Amniotic stem cell (primary cell): ENCODE measurements around the gene KCTD15.

Experiments used
- DNase-seq: peaks from one replicate; lab custom pipeline; 2025; lab: John Stamatoyannopoulos, UW

Gene KCTD15

DNA sequence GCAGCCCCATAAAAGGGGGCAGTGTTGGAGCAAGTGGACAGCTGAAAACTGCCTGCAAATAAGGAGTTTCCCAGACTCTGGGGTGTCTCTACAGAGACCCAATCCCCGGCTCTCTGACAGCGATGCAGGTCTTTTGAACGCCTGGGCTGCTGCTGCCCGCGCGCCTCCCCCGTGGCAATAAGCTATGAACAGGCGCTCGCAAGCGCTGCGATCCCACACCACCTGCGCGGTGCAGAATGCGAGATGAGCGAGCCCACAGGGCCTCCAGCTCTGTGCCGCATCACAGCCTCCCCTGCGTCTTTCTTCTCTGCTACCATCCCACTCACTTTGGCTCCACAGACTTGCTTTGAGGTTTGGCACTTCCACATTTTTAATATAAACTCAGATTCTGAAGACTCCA lies 62.3 kb downstream of the KCTD15 start:
- DNase-seq: no peak

DNA sequence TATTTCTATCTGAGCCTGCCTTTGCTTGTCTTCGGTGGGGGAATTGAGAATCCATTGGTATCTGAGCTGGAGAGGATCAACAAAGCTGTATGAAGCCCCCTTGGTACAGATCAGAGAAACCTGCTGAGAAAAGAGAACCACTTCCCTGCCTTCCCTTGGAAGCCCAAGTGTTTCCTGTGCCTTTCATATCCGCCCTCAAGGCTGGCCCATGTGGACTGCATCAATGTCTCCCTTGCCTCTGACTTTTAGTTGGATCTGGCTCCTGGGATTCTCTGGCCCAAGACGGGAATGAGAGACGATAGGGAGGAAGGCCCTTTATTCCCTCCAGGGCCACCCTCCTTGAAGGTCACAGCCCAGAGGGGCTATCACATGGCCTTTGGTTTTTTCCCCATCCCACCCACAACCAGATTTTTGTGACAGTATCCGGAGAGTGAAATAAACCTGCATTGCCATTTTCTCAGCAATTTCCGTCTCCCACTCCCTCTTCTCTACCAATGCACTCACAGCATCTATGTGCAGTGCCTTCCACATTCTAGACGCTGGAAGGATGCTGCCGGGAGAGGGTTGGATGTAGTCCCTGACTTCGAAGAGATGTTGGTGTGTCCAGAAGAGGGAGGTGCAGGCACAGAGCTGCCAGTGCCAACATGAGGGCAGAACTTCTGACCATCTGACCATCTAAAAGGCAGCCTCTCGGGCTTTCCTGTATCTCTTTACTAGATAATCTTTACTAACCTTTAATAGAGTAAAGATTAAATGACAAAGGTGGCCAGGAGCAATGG lies 63.8 kb downstream of the KCTD15 start:
- no peak for DNase-seq

- no peak for DNase-seq
These were observed 65.3 kb downstream of the KCTD15 start for GRCh38 chr19:33861950-33862349.

DNA sequence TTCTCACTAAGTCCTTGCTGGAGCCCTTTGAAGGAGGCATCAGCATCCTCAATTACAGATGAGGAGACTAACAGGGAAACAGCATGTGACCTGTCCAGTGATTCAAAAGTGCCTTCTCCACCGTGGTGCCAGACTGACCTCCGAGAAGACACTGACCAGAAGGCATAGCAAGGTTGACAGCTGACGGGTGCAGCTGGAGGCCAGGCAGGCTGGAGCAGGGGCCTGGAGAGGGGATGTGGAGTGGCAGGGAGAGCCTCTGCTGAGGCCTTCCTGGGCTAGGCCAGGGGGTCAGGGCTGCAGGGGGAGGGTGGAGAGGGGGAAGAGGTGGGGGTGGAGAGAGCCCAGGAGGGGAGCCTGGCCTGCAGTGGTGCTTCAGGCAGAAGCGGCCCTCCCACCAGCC lies 66.3 kb downstream of the KCTD15 start:
- DNase-seq: no peak

DNA sequence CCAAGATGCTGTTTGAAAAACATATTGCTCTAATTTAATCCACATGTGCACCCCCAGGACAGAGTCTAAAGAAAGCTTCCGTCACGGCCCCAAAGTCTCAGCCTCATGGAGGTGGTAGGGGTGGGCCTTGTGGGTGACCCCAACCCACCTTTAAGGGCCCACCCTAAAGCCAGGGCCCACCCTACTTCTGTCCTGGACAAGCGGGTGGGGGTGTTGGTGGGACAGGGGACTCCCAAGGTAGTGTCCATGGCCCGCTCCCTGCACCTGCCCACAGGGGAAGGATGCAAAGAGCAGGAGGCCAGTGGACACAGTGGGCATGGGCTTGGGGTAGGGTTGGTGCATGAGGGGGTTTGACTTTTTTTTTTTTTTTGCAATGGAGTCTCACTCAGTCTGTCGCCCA lies 66.8 kb downstream of the KCTD15 start:
- no peak for DNase-seq

DNA sequence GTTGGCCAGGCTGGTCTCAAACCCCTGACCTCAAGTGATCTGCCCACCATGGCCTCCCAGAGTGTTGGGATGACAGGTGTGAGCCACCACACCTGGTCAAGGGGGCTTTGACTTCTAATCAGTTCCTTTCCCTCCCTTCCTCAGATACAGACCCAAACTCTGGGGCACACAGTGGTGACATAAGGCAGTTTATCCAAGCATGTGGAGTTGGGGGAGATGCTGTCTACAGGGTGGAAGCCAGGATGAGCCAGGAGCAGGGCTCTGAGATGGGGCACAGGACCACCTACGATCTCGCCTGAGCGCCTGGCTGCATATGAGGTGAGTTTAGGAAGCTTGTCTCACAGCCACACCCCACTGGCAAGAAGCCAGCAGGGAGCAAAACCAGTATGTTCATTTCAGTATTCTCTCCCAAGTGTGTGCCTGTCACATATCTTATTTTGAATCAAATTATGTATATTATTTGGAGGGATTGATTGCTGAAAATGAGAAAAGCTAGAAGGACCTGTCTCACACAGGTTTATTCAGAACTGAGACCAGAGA lies 67.7 kb downstream of the KCTD15 start:
- DNase-seq: no peak

GRCh38 chr19:33865306-33865705 lies 68.6 kb downstream of the KCTD15 start:
- no peak for DNase-seq
